Neural cell (in vitro differentiated cells): ENCODE data around the gene NR4A2.

Experiments used
- CTCF ChIP-seq: fragments of 450-650 bp; IDR thresholded peaks from 2 replicates; pipeline ENCODE4 v1.5.1; 2014; ENCODE audit warnings: antibody characterized with exemption, mild to moderate bottlenecking, moderate library complexity; ENCODE audit not compliant: poor library complexity, severe bottlenecking
- EZH2 ChIP-seq: fragments of 200-600, 300-800 bp; shearing (Covaris generic), sonication (generic); IDR thresholded peaks from 2 replicates; pipeline ENCODE4 v1.6.1; 2014; ENCODE audit warnings: antibody characterized with exemption, low read length, borderline replicate concordance, mild to moderate bottlenecking; ENCODE audit not compliant: insufficient read depth, poor library complexity, severe bottlenecking
- REST ChIP-seq: IDR thresholded peaks from 2 replicates; pipeline ENCODE4 v1.6.1; 2012; ENCODE audit warnings: borderline replicate concordance
- SMC3 ChIP-seq: fragments of 450-650 bp; conservative IDR thresholded peaks from 2 replicates; pipeline ENCODE4 v1.6.1; 2014; ENCODE audit warnings: antibody characterized with exemption, mild to moderate bottlenecking, moderate library complexity; ENCODE audit not compliant: poor library complexity

- no peak for TF ChIP-seq CTCF
- TF ChIP-seq SMC3, result no peak
- no peak for TF ChIP-seq EZH2
- TF ChIP-seq REST, result no peak
These were observed 6.1 kb upstream of the NR4A2 start for GRCh38 chr2:156338578-156338977.
